SK-N-MC (cell line): ENCODE measurements around the gene TXNDC16.

Experiments
- EZH2 ChIP-seq: fragments of 200-600 bp; sonication (generic); IDR thresholded peaks from one replicate; pipeline ENCODE4 v1.6.1; 2017; ENCODE audit warnings: antibody characterized with exemption
- POLR2AphosphoS5 ChIP-seq: IDR thresholded peaks from 2 replicates; pipeline ENCODE4 v1.6.1; 2012; ENCODE audit warnings: mild to moderate bottlenecking, low read depth, low read length, borderline replicate concordance

DNA sequence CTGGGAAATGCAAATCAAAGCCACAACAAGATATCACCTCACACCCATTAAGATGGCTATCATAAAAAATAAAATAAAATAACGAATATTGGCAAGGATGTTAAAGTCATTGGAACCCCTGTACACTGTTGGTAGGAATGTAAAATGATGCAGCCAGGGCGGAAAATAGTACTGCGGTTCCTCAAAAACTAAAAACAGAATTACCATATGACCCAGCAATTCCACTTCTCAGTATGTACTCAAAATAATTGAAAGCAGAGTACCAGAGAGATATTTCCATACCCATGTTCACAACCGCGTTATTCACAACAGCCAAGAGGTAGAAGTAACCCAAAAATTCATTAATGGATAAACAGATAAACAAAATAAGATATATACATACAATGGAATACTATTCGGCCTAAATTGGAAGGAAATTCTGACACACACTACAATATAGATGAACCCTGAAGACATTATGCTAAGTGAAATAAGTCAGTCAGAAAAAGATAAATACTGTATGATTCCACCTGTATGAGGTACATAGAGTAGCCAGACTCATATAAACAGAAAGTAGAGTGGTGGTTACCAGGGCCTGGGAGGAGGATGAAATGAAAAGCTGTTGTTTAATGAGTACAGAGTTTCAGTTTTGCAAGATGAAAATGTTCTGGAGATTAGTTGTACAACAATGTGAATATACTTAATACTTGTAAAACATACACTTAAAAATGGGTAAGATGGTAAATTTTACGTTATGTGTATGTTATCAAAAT, 84.6 kb downstream of the TXNDC16 start:
- TF ChIP-seq EZH2: no peak
- TF ChIP-seq POLR2AphosphoS5: no peak
